DND-41 (cell line): ENCODE measurements around the gene DEPDC1.

ENCODE experiments used
- ATAC-seq: fragments of 200-7000 bp; cut with Tn5 transposase; 3 replicates; pipeline ENCODE4 v1.9.1; 2021; ENCODE audit warnings: low read depth; ENCODE audit not compliant: insufficient read depth
- DNase-seq: peaks from one replicate; pipeline ENCODE4 v3.0.0-alpha.2; 2020
- H2AFZ ChIP-seq: 2 replicates; pipeline ENCODE4 v1.6.0; 2012; ENCODE audit warnings: low read depth, low read length
- H3K27ac ChIP-seq: 2 replicates; pipeline ENCODE4 v1.5.1; 2012; ENCODE audit warnings: low read length, inconsistent platforms
- H3K27me3 ChIP-seq: fragments of 200-600 bp; sonication (generic); 2 replicates; pipeline ENCODE4 v1.6.0; 2012; ENCODE audit warnings: low read length, mild to moderate bottlenecking, inconsistent platforms; ENCODE audit not compliant: insufficient read depth, poor library complexity
- H3K36me3 ChIP-seq: 2 replicates; pipeline ENCODE4 v1.5.1; 2012; ENCODE audit warnings: low read length, inconsistent platforms; ENCODE audit not compliant: insufficient read depth
- H3K4me1 ChIP-seq: 2 replicates; pipeline ENCODE4 v1.5.1; 2012; ENCODE audit warnings: mild to moderate bottlenecking, low read length; ENCODE audit not compliant: insufficient read depth
- H3K4me2 ChIP-seq: 2 replicates; pipeline ENCODE4 v1.6.0; 2012; ENCODE audit warnings: mild to moderate bottlenecking, moderate library complexity, low read length, inconsistent platforms; ENCODE audit not compliant: insufficient read depth
- H3K4me3 ChIP-seq, 2 experiments: fragments of 200-600 bp in 1 of 2; shearing (Covaris generic) in 1 of 2; 2 replicates each; pipeline ENCODE4 v1.5.1; 2012 to 2016; ENCODE audit warnings: inconsistent platforms in 2 of 2, low read length in 2 of 2, mild to moderate bottlenecking in 2 of 2, low read depth in 1 of 2, moderate library complexity in 1 of 2
- H3K79me2 ChIP-seq: 2 replicates; pipeline ENCODE4 v1.6.0; 2012; ENCODE audit warnings: low read length, inconsistent platforms; ENCODE audit not compliant: insufficient read depth
- H3K9ac ChIP-seq: 2 replicates; pipeline ENCODE4 v1.6.0; 2012; ENCODE audit warnings: low read depth, mild to moderate bottlenecking, inconsistent platforms, low read length, moderate library complexity
- H3K9me3 ChIP-seq: 2 replicates; pipeline ENCODE4 v1.5.1; 2012; ENCODE audit warnings: low read length, moderate library complexity, mild to moderate bottlenecking, inconsistent platforms; ENCODE audit not compliant: insufficient read depth, severe bottlenecking
- H4K20me1 ChIP-seq: 2 replicates; pipeline ENCODE4 v1.6.0; 2012; ENCODE audit warnings: low read length; ENCODE audit not compliant: insufficient read depth
- CTCF ChIP-seq: IDR thresholded peaks from 2 replicates; pipeline ENCODE4 v1.5.1; 2012; ENCODE audit warnings: borderline replicate concordance, low read length, moderate library complexity, mild to moderate bottlenecking; ENCODE audit not compliant: poor library complexity, severe bottlenecking; ENCODE audit errors: extremely low read depth
- EZH2 ChIP-seq: IDR thresholded peaks from 3 replicates; pipeline ENCODE4 v1.6.1; 2012; ENCODE audit warnings: borderline replicate concordance, low read depth, mild to moderate bottlenecking, moderate library complexity, low read length, inconsistent platforms; ENCODE audit not compliant: severe bottlenecking

Gene DEPDC1

GRCh38 chr1:68453060-68453670 lies 43.7 kb downstream of the DEPDC1 start:
- Histone ChIP-seq H3K4me3 (no peak overlapping the region), H4K20me1 (no peaks in the 10 kb centered on the region), H3K27ac (no peak overlapping the region), H3K4me1 (no peaks in the 10 kb centered on the region), H3K9ac (no peak overlapping the region), H3K9me3 (no peaks in the 10 kb centered on the region), H2AFZ (no peak overlapping the region), H3K4me2 (no peak overlapping the region), H3K27me3 (peaks cover 4% of the 10 kb centered on the region), H3K36me3 (no peaks in the 10 kb centered on the region), H3K79me2 (no peaks in the 10 kb centered on the region)
- TF ChIP-seq EZH2, result no peak
- TF ChIP-seq CTCF, result no peak
- ATAC-seq, result no peak
- no peak for DNase-seq

- no peaks in the 10 kb centered on the region for H3K36me3 ChIP-seq
- H3K27ac ChIP-seq, result no peak within 1 kb of the TSS
- H3K4me2 ChIP-seq, result no peak within 1 kb of the TSS
- no peaks in the 10 kb centered on the region for H4K20me1 ChIP-seq
- H3K9me3 ChIP-seq, result no peaks in the 10 kb centered on the region
- no peak within 1 kb of the TSS for H3K9ac ChIP-seq
- H3K79me2 ChIP-seq, result no peaks in the 10 kb centered on the region
- no peaks in the 10 kb centered on the region for H3K27me3 ChIP-seq
- TF ChIP-seq EZH2, result no peak
- no peak for TF ChIP-seq CTCF
- no peaks in the 10 kb centered on the region for H3K4me1 ChIP-seq
- H3K4me3 ChIP-seq, result no peak within 1 kb of the TSS
- no peak within 1 kb of the TSS for H2AFZ ChIP-seq
- no peak for ATAC-seq
- no peak for DNase-seq
Observed at GRCh38 chr1:68449901-68450300, 47.0 kb downstream of the DEPDC1 start, which contains the start of gene RPE65. Gene RPE65 (minus strand): TSS chr1:68449954. CDS start chr1:68449905, 49 bp downstream.

DNA sequence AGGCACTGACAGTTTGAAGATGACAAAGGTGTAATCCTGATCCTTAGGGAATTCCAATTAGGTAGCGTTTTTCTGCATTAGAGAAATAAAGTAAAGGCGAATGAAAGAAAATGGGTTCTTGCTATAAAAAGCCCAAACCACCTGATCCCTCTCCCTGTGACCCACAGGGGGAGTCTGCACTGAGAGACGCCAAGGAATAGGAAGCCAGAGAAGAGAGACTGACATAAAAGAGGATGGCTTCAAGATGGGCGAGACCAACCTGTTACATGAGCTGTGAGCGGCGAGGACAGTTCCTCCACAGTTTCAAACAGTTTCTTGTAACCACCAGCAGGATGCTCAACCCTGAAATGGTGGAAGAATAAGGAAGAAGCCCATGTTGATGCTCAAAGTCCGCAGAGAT lies 48.5 kb downstream of the DEPDC1 start:
- no peaks in the 10 kb centered on the region for H3K36me3 ChIP-seq

More for the DNA sequence above, 48.5 kb downstream of the DEPDC1 start:
- ATAC-seq, result no peak
- Histone ChIP-seq H3K9ac (no peak overlapping the region), H3K9me3 (no peaks in the 10 kb centered on the region), H2AFZ (no peak overlapping the region), H3K4me3 (no peak overlapping the region), H3K27ac (no peak overlapping the region), H4K20me1 (no peaks in the 10 kb centered on the region), H3K27me3 (no peaks in the 10 kb centered on the region), H3K79me2 (no peaks in the 10 kb centered on the region), H3K4me1 (no peaks in the 10 kb centered on the region), H3K4me2 (no peak overlapping the region)
- no peak for DNase-seq
- no peak for TF ChIP-seq EZH2
- no peak for TF ChIP-seq CTCF
